Heart left ventricle (tissue), 13 donors: ENCODE measurements around the gene TP53RK.

ENCODE experiments used
- CTCF ChIP-seq, 12 donors: fragments of 200-600 bp; sonication (generic) in 4 of 12; IDR thresholded peaks; one replicate each; pipeline versions ENCODE4 v1.5.0 to v1.8.0; 2018 to 2022; ENCODE audit warnings: antibody characterized with exemption in 12 of 12, mild to moderate bottlenecking in 5 of 12
- POLR2A ChIP-seq, 2 donors: fragments of 450-650 bp; IDR thresholded peaks; one replicate each; pipeline ENCODE4 v1.6.1; 2017; ENCODE audit warnings: antibody characterized with exemption in 2 of 2, mild to moderate bottlenecking in 2 of 2, moderate library complexity in 2 of 2
- donor health status: ischemic (EF 13 %, LVEDD 7.1; RV severe dilation, severe dysfunction).
- donor health status: DM: no; HTN: yes; CAD: no.
- donor health status: DM: no; HTN: no; CAD: no.
- donor health status: ischemic (EF 25% LVEDD 6.9; RV normal size, moderate dysfunction).
- donor health status: ischemic (EF 25% LVEDD 5.7; RV mildly dilated, moderate dysfunction).
- donor health status: ischemic (EF 35%, LVEDD 5.7; RV mildly dilated, moderate dysfunction).
- donor health status: nonischemic (EF 11% LVEDD 7.7; RV severe dilation, severe dysfunction).
- donor health status: DM: yes; HTN: yes; CAD: no.
- donor health status: PGD.
- donor health status: ischemic (EF 29% LVEDD 5.4; RV normal size, mild dysfunction).
- donor health status: nonischemic (EF 23%, LVEDD 6.1; RV moderate dilation, normal function).

GRCh38 chr20:46709459-46710152, 20.4 kb upstream of the TP53RK start, which contains the start of gene SLC2A10:
- TF ChIP-seq CTCF (IDR thresholded peaks at IDR 0.05) (peak in 7 of 12 donors; percentile 9 to 44 (median 20)), POLR2A (IDR thresholded peaks at IDR 0.05) (peak in 1 of 2 donors; percentile 28)
